Loucy (cell line): Measurements from ENCODE around the gene PRR23E.

ENCODE experiments used
- EZH2phosphoT487 ChIP-seq: fragments of 200-600 bp; IDR thresholded peaks from 2 replicates; pipeline ENCODE4 v1.6.1; 2018; ENCODE audit warnings: antibody characterized with exemption, mild to moderate bottlenecking, moderate library complexity, borderline replicate concordance
- TF ChIP-seq, protein P1 (sequence below): fragments of 200-600 bp; sonication (generic); conservative IDR thresholded peaks from 2 replicates; pipeline ENCODE4 v1.5.1; 2014; ENCODE audit warnings: mild to moderate bottlenecking, antibody characterized with exemption, low read length

DNA sequence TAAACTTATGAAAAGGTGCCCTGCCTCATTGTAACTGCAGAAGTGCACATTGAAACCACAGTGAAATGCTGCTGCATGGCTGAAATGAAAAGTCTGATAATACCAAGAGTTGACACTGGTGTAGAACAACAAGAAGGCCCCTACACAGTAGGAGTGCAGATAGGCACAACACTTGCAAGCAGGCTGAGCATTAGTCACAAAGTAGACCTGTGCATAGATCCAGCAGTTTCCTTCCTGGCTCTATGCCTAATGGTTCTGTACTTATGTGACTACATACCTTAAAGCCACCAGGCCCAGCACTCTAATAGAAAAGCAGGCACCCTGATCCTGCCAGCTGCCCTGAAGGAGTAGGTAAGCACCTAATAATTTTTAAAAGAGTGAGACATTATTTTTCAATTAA lies 41.8 kb downstream of the PRR23E start:
- TF ChIP-seq, protein P1, sequence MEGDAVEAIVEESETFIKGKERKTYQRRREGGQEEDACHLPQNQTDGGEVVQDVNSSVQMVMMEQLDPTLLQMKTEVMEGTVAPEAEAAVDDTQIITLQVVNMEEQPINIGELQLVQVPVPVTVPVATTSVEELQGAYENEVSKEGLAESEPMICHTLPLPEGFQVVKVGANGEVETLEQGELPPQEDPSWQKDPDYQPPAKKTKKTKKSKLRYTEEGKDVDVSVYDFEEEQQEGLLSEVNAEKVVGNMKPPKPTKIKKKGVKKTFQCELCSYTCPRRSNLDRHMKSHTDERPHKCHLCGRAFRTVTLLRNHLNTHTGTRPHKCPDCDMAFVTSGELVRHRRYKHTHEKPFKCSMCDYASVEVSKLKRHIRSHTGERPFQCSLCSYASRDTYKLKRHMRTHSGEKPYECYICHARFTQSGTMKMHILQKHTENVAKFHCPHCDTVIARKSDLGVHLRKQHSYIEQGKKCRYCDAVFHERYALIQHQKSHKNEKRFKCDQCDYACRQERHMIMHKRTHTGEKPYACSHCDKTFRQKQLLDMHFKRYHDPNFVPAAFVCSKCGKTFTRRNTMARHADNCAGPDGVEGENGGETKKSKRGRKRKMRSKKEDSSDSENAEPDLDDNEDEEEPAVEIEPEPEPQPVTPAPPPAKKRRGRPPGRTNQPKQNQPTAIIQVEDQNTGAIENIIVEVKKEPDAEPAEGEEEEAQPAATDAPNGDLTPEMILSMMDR, result no peak
- no peak for TF ChIP-seq EZH2phosphoT487
